Kidney tubule cell (primary cell): ENCODE results near the gene TENM4.
"Not testable (repeated sequence)": the region's sequence is repeated elsewhere in the genome, so short reads cannot be mapped to it uniquely, and the experiment has no call there.

Experiments
- DNase-seq: peaks from one replicate; pipeline ENCODE4 v3.0.0-alpha.2; 2018; ENCODE audit warnings: low spot score

The TENM4 gene

GRCh38 chr11:79244241-79244772, 196.5 kb downstream of the TENM4 start:
- peak; percentile 86 for DNase-seq

- DNase-seq, result no peak
These were observed 197.2 kb downstream of the TENM4 start for GRCh38 chr11:79243422-79244210.

- DNase-seq, result no peak
These were observed 198.2 kb downstream of the TENM4 start for GRCh38 chr11:79242616-79243015.

- no peak for DNase-seq
These were observed 199.0 kb downstream of the TENM4 start for GRCh38 chr11:79241852-79242241.

GRCh38 chr11:79241205-79241851, 199.5 kb downstream of the TENM4 start:
- no peak for DNase-seq

GRCh38 chr11:79237703-79238102, 203.1 kb downstream of the TENM4 start:
- peak; percentile 91 for DNase-seq

GRCh38 chr11:79237091-79237490, 203.7 kb downstream of the TENM4 start:
- DNase-seq, result no peak

- DNase-seq, result peak; percentile 76
These were observed 204.3 kb downstream of the TENM4 start for GRCh38 chr11:79236541-79236971.

- no peak for DNase-seq
These were observed 205.1 kb downstream of the TENM4 start for GRCh38 chr11:79235696-79236095.

- DNase-seq, result no peak
These were observed 208.5 kb downstream of the TENM4 start for GRCh38 chr11:79232346-79232745.

- no peak for DNase-seq
These were observed 211.8 kb downstream of the TENM4 start for GRCh38 chr11:79229047-79229446.

- no peak for DNase-seq
These were observed 212.8 kb downstream of the TENM4 start for GRCh38 chr11:79227767-79228755.

GRCh38 chr11:79227308-79227707, 213.5 kb downstream of the TENM4 start:
- DNase-seq, result no peak

- DNase-seq, result no peak
These were observed 214.7 kb downstream of the TENM4 start for GRCh38 chr11:79226126-79226525.

- DNase-seq, result not testable (repeated sequence)
These were observed 218.7 kb downstream of the TENM4 start for GRCh38 chr11:79222163-79222562.

- no peak for DNase-seq
These were observed 219.2 kb downstream of the TENM4 start for GRCh38 chr11:79221444-79222130.

- no peak for DNase-seq
These were observed 220.7 kb downstream of the TENM4 start for GRCh38 chr11:79220171-79220570.

- DNase-seq, result peak; percentile 22
These were observed 221.4 kb downstream of the TENM4 start for GRCh38 chr11:79219186-79220045.

GRCh38 chr11:79212741-79213190, 228.1 kb downstream of the TENM4 start:
- DNase-seq, result peak; percentile 97

- peak; percentile 40 for DNase-seq
These were observed 231.1 kb downstream of the TENM4 start for GRCh38 chr11:79209540-79210266.
